Stimulated activated CD8-positive, alpha-beta memory T cell treated with anti-CD3 and anti-CD28 coated beads, Interleukin-4, amount 100 ng/mL, for 1 hour (primary cell): ENCODE results near the gene PSMC3IP.

Source experiments
- DNase-seq, 2 donors: peaks; one replicate each; pipeline ENCODE4 v3.0.0-alpha.2; 2020; ENCODE audit warnings: low read depth in 2 of 2, low spot score in 1 of 2

Gene PSMC3IP

GRCh38 chr17:42586514-42587230, 9.1 kb upstream of the PSMC3IP start:
- DNase-seq, result no peak

GRCh38 chr17:42585353-42585752, 7.8 kb upstream of the PSMC3IP start:
- no peak for DNase-seq

GRCh38 chr17:42584880-42585279, 7.4 kb upstream of the PSMC3IP start:
- DNase-seq, result no peak

- no peak for DNase-seq
Observed at GRCh38 chr17:42581744-42582270, 4.3 kb upstream of the PSMC3IP start.

DNA sequence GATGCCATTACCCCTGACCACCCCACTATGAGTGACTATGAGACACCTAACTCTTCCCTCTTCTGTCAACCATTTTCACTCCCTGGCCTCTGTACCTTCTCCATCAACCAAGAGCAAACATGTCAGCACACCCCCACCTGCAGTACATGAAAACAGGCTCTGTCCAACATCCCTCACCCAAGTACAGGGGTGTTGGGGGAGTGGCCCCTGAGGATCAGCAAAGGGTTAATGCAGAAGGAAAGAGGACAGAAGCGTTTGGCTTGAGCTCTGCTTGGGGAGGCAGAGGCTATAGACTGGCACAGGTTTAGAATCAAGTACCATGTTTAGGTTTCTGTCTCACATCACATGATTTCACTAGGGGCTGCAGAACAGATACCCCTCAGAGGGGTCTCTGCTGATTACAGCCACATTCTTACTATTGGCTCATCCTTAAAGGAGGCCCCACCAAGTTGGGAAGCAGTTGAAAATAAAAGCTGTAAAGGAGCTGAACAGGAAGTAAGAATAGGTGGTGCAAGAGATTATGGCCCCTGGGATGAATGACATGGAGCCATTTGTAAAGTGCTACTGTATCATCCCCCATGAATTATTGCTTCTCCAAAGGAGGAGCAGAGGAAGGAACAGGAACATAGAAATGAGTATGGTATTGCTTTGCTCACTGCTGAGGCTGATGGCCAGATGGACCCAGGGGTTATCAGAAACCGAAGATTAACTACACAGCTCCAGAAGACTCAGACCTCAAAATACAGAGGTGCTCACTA, 2.4 kb upstream of the PSMC3IP start:
- DNase-seq, result no peak

DNA sequence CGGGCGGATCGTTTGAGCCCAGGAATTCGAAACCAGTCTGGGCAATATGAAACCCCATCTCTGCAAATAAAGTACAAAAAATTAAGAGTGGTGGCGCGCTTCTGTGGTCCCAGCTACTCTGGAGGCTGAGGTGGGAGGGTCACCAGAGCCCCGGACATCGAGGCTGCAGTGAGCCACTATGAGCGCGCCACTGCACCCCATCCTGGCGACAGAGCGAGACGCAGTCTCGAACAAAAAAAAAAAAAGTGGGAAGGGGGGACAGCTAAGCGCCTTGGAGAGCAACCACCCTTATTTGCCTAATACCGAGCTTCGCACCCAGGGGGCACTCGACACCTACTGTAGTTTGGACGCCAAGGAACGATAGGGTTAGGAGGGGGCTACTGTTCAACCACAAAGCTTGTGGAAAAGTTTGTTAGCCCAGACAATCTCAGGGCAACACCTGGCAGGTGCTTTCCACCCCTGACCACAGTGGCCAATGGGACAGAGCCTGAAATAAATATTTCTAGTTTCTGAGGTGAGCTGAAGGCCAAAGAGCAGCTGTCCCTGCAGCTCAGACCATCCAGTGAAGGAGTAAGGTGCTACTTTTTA, 847 bp upstream of the PSMC3IP start:
- peak; percentile 15 to 46 for DNase-seq

- no peak for DNase-seq
Observed at GRCh38 chr17:42577140-42577531, 393 bp downstream of the PSMC3IP start.

DNA sequence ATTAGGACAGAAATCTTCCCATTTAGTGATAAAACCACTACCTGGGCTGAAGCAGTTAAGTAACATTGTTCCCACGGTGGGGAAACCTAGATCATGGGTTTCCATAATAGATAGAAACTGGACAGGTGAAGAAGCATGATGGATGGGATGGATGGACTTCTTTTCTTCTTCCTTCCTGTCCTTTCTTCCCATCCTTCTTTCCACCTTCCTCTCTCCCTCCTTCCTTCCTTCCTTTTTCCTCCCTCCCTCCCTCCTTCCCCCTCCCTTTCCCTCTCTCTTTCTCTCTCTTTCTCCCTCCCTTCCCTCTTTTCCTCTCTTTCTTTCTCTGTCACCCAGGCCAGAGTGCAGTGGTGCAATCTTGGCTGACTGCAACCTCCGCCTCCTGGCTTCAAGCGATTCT, 3.1 kb downstream of the PSMC3IP start:
- DNase-seq, result no peak

GRCh38 chr17:42573095-42573494, 4.4 kb downstream of the PSMC3IP start:
- no peak for DNase-seq

DNA sequence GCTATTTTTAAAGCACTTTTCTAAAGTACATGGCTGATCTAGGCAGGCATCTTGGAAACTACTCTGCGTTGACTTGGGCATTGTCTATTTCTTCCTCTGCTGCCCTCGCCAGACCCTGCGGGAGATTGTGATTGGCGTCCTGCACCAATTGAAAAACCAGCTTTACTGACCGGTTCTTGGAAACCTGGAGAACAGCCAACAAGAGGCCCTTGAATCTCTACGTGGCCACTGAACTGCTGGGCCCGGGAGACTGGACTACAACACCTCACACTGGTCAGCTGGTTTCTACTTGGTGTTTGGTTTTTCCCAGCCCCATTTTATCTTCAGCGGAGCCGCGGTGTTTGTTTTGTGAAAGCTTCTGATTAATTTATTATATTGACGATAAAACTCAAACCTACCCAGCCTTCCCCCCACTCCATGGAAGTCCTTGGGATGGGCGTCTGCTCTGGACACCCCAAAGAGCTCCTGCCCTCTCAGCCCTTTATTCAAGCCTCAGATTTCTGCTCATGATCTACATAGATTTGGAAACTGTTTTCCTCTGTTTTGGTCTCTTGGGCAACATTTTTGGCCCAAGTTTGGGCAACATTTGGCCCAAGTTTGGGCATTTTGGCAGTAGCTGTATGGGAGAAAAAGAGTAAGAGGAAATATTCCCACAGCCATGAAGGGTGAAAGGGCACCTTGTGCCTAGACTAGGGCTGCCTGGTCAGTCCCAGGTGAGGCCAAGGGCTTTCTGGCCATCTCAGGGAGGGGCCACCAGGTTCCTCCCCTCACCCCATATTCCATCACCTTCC, 5.9 kb downstream of the PSMC3IP start:
- no peak for DNase-seq

DNA sequence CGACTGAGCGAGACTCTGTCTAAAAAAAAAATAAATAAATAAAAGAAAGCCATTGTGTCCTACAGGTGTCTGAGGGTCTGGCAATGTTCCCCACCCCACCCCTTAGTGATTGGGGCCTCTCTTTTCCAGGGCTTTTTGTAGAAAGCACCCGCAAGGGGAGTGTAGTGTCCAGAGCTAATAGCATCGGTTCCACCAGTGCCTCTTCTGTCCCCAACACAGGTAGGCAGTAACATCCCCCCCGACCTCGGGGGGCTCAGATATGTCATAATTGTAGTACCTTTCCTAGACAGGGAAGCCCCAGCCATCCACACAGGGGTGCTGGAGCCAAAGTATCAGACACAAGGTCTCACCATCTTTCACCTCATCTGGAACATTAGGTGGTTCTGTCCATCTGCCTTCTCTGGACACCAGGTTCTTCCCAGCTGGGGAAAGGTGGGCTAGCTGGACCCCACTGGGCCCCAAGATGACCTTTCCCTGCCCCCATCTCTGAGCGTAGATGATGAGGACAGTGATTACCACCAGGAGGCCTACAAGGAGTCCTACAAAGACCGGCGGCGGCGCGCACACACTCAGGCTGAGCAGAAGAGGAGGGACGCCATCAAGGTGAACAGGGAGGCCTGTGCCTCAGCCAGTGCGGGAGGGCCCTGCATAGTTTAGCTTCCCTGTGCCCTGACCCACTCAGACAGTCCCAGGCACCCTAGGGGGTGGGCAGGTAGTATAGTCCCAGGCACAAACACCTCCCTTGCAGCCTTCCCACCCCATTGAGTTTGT, 9.0 kb downstream of the PSMC3IP start:
- DNase-seq, result no peak

- DNase-seq, result peak; percentile 78 to 84
Observed at GRCh38 chr17:42566883-42567573, 10.5 kb downstream of the PSMC3IP start, which contains the start of gene MLX. Gene MLX (plus strand): TSS chr17:42567100. CDS start chr17:42567125, 25 bp downstream.

DNA sequence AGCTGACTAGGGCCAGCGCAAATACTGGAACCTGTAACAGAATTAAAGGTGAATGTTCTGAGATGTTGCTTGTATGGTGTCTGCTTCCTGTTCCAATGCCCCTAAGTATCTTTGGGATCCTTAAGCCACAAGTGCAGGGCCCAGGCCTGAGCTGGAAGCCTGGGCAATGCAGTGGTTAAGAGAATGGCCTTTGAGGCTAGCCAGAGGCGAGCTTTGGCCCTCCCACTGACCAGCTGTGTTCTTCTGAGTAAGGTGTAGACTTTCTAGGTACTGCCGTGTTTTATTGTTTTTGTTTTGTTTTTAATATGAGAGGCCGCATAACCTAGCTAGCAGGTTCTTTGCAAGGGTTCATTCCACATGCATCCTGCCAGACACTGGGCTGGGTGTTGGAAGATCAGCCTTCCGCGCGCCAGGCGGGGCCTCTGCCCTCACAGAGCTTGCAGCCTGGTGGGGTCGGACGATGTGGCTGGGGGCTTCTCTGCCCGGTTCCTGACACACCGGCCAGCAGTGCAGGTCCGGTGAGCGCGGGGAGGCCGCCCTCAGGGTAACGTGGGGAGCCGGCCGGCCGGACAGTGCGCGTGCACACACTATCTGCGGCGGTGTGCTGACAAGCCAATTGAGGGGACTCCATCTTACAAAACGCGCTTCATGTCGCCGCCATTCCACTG, 11.2 kb downstream of the PSMC3IP start:
- DNase-seq, result no peak

DNA sequence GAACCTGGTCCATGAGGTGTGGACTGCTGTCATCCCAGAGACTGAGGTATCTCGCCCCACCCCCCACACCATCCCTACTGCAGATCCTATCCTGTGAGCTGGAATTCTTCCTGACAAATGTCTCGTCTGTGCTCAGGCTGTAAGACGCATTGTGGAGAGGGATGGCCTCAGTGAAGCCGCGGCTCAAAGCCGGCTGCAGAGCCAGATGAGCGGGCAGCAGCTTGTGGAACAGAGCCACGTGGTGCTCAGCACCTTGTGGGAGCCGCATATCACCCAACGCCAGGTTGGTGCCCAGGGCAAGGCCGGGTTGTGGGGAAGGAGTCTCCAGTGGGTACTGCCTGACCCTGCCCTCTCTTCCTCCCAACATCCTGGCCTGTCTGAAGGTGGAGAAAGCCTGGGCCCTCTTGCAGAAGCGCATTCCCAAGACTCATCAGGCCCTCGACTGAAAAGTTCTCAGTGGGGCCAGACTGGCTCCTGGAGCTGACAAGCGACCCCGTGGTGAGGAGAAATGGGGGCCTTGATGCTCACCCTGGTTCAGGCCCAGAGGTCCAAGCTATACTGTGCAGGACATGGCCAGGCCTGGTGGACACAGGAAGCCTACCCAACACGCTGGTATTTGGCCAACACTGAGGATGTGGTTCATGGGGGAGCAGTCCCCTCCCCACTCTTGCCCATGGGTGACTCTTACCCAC, 11.9 kb downstream of the PSMC3IP start:
- DNase-seq, result no peak

DNA sequence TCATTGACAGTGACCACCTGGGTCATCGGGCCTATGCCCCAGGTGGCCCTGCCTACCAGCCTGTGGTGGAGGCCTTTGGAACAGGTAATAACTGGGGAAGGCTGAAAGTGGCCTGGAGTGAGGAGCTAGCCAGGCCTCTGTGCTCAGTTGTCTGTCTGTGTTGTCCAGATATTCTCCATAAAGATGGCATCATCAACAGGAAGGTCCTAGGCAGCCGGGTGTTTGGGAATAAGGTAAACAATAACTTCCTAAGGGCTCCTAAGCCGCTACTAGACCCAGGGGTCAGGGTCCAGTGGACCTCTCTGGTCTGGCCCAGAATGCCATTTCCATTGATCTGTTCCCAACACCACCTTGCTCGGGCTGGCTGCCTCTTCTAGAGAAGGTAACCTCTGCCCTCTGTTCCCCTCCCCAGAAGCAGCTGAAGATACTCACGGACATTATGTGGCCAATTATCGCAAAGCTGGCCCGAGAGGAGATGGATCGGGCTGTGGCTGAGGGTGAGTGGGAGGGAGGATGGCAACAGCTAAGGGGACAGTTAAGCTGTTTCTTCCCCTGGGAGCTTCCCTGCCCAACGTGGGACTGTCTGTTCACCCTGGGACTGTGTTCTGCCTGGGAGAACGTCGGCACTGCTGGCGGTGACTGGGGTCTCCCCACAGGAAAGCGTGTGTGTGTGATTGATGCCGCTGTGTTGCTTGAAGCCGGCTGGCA, 12.6 kb downstream of the PSMC3IP start:
- DNase-seq, result no peak

GRCh38 chr17:42563950-42564349, 13.6 kb downstream of the PSMC3IP start:
- no peak for DNase-seq

DNA sequence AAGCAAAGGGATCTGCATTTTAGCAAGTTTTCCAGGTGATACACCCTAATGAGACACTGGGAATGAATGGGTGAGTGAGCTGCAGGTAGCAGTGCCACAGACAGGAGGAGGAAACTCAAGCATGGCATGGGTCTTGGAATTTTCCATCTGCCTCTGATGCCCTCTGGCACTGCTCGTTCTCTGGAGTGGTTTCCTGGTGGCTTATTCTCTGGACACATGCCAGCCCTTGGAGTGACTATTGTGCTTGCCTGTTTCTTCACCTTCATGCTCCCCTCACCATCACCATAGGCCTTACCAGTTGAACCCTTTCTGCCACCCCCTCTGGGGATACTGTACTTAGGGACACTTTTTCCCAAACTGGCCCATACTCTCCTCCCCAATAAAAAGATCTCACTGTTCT, 14.0 kb downstream of the PSMC3IP start:
- DNase-seq, result no peak

DNA sequence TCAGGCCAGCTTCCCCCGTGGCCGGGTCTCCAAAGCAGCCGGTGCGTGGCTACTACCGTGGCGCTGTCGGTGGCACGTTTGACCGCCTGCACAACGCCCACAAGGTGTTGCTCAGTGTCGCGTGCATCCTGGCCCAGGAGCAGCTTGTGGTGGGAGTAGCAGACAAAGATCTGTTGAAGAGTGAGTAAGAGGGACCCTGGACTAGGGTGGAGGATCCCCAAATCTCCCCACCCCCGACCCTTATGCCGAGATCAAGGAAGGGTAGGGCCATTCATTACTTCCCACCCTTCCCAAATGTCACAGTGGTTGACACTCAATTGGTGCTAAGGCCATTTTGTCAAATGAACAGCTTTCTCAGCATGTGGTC, 14.4 kb downstream of the PSMC3IP start:
- DNase-seq, result no peak
